ENCODE data around the gene ADIPOR2.

Gene ADIPOR2

DNA sequence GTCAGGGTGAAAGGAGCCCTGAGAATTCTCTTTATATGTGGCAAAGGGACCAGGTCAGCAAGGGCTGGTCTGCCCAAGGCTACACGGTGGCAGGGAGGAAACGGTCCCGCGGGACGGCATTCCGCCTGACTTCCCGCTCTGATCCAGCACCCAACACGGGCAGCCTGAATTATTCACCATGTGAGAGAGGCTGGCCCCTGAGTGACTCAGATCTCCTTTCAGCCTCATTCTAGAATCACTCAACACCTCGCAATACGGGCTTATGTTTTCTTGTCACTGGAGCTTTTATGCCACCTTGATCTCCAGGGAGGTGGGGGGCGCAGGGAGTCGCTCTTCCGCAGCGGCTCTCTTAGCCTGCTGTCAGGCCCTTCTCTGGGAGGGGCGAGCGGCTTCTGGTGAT, 138.0 kb downstream of the ADIPOR2 start:
- TF ChIP-seq TAF1 (IDR thresholded peaks at IDR 0.05; ENCODE audit: borderline replicate concordance, insufficient read depth, low read length) (no peak), SIN3A (IDR thresholded peaks at IDR 0.05; ENCODE audit: borderline replicate concordance, insufficient read depth, low read length) (no peak), FOXP2 (optimal IDR thresholded peaks at IDR 0.05; ENCODE audit: borderline replicate concordance, extremely low read depth, extremely low read length, insufficient read depth) (no peak), POLR2AphosphoS5 (IDR thresholded peaks at IDR 0.05; ENCODE audit: low read depth, low read length) (no peak)
- TF ChIP-seq, protein P1, sequence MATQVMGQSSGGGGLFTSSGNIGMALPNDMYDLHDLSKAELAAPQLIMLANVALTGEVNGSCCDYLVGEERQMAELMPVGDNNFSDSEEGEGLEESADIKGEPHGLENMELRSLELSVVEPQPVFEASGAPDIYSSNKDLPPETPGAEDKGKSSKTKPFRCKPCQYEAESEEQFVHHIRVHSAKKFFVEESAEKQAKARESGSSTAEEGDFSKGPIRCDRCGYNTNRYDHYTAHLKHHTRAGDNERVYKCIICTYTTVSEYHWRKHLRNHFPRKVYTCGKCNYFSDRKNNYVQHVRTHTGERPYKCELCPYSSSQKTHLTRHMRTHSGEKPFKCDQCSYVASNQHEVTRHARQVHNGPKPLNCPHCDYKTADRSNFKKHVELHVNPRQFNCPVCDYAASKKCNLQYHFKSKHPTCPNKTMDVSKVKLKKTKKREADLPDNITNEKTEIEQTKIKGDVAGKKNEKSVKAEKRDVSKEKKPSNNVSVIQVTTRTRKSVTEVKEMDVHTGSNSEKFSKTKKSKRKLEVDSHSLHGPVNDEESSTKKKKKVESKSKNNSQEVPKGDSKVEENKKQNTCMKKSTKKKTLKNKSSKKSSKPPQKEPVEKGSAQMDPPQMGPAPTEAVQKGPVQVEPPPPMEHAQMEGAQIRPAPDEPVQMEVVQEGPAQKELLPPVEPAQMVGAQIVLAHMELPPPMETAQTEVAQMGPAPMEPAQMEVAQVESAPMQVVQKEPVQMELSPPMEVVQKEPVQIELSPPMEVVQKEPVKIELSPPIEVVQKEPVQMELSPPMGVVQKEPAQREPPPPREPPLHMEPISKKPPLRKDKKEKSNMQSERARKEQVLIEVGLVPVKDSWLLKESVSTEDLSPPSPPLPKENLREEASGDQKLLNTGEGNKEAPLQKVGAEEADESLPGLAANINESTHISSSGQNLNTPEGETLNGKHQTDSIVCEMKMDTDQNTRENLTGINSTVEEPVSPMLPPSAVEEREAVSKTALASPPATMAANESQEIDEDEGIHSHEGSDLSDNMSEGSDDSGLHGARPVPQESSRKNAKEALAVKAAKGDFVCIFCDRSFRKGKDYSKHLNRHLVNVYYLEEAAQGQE (IDR thresholded peaks at IDR 0.05; ENCODE audit: insufficient read depth in 1 of 2, low read depth in 2 of 2, low read length in 2 of 2): no peak

DNA sequence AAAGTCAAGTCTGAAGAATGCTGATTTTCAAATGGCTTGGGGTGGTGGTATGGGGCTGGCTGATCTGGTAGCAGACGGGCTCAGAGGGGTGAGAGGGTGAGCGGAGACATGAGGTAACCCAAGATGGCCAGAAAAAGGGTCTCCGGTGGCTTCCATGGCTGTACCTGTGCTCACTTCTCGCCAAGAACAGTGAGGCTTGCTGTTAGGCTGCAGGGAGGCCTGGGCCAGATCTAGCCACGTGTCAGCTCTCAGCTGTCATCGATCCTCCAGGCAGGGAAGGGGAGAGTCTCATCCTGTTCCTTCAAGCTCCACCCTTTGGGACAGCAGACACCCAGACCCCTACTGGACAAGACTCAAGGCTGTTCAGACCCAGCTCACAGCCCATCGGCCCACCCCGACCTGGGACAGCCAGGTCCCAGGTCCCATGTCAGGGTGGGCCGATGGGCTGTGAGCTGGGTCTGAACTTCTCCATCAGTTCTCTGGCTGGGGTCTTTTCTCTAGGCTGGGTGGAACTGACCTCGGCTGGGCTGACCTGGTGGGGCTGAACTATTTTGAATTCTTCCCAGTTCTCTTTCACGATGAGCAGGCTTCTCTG, 138.5 kb downstream of the ADIPOR2 start:
- TF ChIP-seq FOXP2 (optimal IDR thresholded peaks at IDR 0.05; ENCODE audit: borderline replicate concordance, extremely low read depth, extremely low read length, insufficient read depth) (no peak), POLR2AphosphoS5 (IDR thresholded peaks at IDR 0.05; ENCODE audit: low read depth, low read length) (no peak), SIN3A (IDR thresholded peaks at IDR 0.05; ENCODE audit: borderline replicate concordance, insufficient read depth, low read length) (no peak), TAF1 (IDR thresholded peaks at IDR 0.05; ENCODE audit: borderline replicate concordance, insufficient read depth, low read length) (no peak)
- TF ChIP-seq, protein P1 (IDR thresholded peaks at IDR 0.05; ENCODE audit: insufficient read depth in 1 of 2, low read depth in 2 of 2, low read length in 2 of 2): no peak

DNA sequence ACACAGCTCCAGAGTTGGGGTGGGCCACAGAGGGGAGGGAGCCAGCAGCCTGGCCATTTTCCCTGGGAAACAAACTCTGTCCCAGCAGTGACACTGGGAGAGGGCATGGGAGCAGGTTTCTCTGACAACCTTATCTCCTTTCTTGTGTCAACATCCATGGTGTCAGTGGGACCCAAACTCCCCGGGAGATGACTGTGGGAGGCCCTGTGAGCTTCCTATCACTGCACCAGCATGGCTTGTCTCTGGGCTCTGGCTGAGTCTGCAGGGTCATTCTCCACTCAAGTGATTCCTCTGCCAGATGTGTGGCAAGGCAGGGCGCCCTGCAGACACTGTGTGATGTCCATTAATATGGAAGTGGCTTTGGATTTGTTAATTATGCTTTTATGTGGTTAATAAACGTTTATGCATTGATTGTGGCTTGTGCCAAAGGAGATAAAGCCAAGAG, 139.6 kb downstream of the ADIPOR2 start:
- TF ChIP-seq FOXP2 (optimal IDR thresholded peaks at IDR 0.05; ENCODE audit: borderline replicate concordance, extremely low read depth, extremely low read length, insufficient read depth): no peak

DNA sequence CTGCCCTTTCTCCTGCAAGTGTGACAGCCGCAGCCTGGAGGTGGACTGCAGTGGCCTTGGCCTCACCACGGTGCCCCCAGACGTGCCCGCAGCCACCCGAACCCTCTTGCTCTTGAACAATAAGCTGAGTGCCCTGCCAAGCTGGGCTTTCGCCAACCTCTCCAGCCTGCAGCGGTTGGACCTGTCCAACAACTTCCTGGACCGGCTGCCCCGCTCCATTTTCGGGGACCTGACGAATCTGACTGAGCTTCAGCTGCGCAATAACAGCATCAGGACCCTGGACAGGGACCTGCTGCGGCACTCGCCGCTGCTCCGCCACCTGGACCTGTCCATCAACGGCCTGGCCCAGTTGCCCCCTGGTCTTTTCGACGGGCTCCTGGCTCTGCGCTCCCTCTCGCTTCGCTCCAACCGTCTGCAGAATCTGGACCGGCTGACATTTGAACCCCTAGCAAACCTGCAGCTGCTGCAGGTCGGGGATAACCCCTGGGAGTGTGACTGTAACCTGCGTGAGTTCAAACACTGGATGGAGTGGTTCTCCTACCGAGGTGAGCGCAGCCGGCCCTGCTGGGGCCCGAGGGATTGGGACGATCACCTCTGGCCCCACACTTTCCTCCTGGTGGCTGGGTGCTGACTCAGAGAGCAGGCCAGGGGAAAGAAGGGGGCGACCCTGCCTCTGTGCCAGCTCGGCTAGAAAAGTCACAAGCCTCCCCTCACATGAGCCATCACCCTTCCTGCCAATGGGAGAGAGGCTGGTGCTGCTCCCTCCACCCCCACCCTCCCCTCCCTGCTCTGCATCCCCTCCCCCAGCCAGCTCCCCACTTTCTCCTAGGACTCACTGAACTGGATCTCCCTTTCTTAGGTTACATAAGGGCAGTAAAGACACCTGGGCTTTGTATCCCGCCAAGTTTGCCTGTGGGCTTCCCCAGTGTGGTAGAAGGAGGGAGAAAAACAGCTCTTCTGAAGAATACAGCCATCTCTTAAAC, 140.4 kb downstream of the ADIPOR2 start:
- TF ChIP-seq, protein P1 (IDR thresholded peaks at IDR 0.05; ENCODE audit: insufficient read depth in 1 of 2, low read depth in 2 of 2, low read length in 2 of 2): peak; percentile 97
- TF ChIP-seq FOXP2 (optimal IDR thresholded peaks at IDR 0.05; ENCODE audit: borderline replicate concordance, extremely low read depth, extremely low read length, insufficient read depth) (no peak), POLR2AphosphoS5 (IDR thresholded peaks at IDR 0.05; ENCODE audit: low read depth, low read length) (no peak), SIN3A (IDR thresholded peaks at IDR 0.05; ENCODE audit: borderline replicate concordance, insufficient read depth, low read length) (peak; percentile 67; the same call in 1 of the 2 replicates), TAF1 (IDR thresholded peaks at IDR 0.05; ENCODE audit: borderline replicate concordance, insufficient read depth, low read length) (no peak)

DNA sequence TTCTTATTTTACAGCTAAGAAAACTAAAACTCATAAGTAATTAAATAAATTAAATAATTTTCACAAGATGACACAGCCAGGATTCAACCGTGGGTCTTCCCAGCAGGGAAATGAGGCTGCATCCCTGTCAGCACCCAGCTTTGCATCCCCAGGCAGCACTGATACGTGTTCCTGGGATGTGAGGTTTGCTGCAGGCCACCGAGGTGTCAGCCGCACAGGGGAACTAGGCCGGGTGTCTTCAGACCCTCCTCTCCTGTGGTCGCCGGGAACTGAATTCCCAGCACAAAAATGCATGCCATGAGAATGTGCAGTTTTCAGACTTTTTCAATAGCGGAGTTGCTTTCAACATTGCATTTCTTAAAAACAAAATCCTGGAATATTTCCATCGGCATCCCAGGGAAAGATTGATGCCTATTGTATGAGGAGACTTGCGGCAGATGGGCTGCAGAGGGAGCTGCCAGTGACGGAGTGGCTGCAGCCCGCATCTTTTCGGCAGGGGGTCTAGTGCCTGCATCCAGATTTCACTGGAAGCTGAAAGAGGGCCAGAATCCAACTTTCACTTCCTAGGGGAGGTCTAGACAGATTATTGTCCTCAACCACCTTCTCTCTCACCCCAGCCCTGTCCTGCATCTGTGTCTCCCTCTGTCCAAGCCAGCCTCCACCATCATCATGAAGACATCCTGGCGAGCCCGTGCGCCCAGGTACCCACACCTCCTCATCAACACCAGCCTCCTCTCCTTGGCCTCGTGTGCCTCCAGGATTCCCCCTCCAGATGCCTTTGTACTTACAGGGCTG, 142.1 kb downstream of the ADIPOR2 start:
- no peak for TF ChIP-seq POLR2AphosphoS5 (IDR thresholded peaks at IDR 0.05; ENCODE audit: low read depth, low read length)
- TF ChIP-seq SIN3A (IDR thresholded peaks at IDR 0.05; ENCODE audit: borderline replicate concordance, insufficient read depth, low read length): no peak
- TF ChIP-seq, protein P1 (IDR thresholded peaks at IDR 0.05; ENCODE audit: insufficient read depth in 1 of 2, low read depth in 2 of 2, low read length in 2 of 2): no peak
- TF ChIP-seq FOXP2 (optimal IDR thresholded peaks at IDR 0.05; ENCODE audit: borderline replicate concordance, extremely low read depth, extremely low read length, insufficient read depth): no peak
- TF ChIP-seq TAF1 (IDR thresholded peaks at IDR 0.05; ENCODE audit: borderline replicate concordance, insufficient read depth, low read length): no peak

Data from PFSK-1 (cell line).